GM19324 (cell line): ENCODE measurements around the gene PARD3B.

Experiments
- ATAC-seq: cut with Tn5 transposase; IDR thresholded peaks from one replicate; pipeline ENCODE4 v1.9.1; 2021; ENCODE audit warnings: mild to moderate bottlenecking, moderate library complexity; ENCODE audit not compliant: unreplicated experiment, low FRiP score

PARD3B gene

GRCh38 chr2:205510345-205510744 lies 965.1 kb downstream of the PARD3B start:
- no peak for ATAC-seq

DNA sequence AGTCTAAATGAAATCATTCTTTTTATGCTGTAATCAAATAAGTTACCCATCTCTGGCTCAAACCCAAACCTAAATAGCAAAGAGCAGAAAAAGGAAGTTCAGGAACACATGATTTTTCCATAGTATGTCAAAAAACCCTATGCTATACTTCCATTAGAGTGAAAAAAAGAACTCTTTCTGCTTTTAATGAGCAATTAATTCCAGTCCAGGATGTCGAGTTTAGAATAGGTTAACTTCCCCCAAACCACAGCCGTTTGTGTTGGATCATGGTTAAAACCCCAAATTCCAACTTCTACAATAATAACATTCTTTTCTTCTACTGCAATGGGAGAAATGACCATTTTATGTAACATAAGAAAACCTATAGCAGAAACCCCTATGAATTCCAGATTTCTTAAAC lies 965.9 kb downstream of the PARD3B start:
- no peak for ATAC-seq

DNA sequence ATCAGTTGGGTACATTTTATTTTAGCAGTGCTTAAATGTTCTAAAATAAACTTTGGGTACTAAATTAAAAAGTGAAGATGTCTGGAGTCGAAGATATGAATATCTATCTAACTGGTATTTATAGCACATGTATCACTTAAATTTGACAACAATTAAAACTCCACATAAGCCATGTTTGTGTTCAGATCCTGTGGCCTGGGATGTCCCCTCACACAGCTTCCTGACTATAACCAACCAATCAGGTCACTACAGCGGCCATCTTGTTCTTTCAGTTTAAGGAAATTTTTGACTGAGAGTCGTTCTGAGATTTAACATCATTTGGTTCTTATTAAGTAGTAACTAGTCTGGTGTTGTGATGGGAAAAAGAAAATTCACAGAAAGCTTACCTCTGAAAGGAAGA lies 966.4 kb downstream of the PARD3B start:
- no peak for ATAC-seq

- ATAC-seq, result no peak
Measured at GRCh38 chr2:205520311-205520710, 975.0 kb downstream of the PARD3B start.

GRCh38 chr2:205524656-205525055 lies 979.4 kb downstream of the PARD3B start:
- no peak for ATAC-seq

- ATAC-seq, result no peak
Measured at GRCh38 chr2:205527801-205528200, 982.5 kb downstream of the PARD3B start.

DNA sequence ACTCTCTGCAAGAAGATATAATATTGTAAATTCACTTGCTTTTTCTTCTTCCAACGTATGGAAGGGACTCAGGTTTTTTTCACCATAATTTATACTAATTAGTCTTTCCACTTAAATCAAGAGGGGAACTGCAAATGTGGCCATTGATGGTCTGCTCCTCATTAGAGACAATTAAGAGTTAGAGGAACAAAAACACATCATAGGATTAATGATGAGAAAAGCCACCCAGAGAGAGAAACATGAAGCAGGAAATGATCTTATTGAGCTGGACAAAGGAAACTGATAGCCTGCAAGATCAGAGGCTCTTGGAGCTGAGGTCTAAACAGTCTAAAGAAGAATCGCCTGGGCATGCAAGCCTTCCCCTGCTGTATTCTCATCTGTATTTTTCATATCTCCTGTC lies 985.8 kb downstream of the PARD3B start:
- no peak for ATAC-seq

DNA sequence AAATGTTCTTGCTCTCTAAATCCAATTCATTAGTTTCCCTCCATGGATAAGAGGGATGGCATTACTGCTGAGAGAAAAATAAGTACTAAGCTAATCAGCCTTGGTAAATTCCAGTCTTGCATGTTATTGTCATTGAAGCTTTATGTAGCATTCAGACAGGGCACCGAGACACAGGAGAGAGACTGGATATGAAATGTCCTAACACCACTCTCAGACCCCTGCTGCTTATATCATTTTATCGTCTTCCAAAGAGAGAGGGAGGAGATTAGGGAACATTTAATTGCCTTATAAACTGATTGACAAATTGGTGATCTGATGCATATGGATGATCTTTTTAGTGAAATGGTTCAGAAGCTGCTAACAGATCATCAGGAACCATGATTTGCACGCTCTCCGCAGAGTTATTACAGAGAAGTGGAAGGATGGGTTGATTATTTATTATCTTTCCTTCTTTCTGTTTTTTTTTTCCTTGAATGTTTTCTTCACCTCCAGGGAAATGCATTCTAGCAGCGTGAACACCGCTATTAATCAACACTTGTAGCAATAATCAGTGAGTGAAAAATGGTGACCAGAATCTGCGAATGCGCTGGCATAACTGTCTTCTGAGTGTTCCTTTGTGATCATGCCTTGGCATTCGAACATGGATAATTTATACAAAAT lies 986.3 kb downstream of the PARD3B start:
- ATAC-seq, result no peak

GRCh38 chr2:205535001-205535400 lies 989.7 kb downstream of the PARD3B start:
- ATAC-seq, result no peak

DNA sequence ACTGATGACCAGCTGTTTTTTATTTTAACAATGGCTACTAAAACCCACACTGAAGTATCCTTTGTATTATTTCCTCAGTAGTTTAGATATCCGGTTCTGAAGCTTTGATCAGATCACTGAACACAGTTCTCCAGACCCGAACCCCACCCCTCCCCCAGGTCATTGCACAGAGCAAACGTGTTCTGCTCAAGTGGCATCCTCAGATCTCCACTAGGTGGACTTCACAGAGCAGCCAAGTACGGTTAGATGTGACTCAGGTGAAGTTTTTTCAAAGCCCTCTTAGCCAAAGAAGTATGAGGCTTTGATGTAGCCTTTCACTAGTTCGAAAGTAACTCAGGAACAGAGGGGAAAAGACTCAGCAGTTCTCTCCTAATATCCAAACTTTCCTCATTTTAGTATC lies 994.3 kb downstream of the PARD3B start:
- ATAC-seq, result no peak

DNA sequence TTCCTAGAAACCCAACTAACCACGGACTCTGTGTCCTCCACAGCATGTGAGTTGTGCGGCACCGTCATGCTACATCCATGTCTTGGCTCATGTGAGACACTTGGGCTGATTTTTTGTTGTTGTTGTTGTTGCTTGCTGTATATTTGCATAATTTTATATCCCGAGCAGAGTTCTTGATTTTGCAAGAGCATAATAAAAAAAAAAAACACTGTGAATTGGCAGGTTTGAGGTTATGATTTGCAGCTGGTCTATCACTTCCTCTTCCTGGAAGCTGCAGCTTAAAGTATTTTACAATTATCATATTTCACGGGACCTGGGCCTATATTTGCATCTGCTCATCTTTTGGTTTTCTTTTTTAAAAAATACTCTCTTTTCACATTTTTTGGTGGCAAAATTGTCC lies 994.8 kb downstream of the PARD3B start:
- no peak for ATAC-seq

DNA sequence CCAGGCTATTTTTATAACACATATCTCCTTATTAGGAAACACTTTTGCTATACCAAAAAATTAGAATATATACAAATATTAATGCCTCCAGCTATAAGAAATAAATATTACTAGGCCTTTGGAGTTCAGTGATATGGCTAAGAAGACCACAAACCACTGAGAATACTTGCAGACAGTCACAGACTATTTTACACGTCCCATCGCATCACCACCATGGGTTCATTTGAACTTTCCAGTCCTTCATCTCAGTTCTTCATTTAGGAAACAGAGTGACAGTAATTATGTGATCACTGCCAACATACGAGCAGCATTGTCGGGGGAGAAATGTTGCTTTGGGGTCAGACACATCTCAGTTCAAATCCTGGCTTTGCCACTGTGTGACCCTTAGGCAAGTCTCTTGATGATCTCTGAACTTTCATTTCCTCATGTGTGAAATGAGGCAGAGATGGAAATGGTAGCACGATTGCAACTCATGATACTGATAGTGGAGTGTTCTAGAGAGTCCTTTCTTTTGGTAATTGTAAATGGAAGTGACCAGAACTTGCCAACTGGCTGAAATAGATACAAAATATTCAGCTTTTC lies 998.1 kb downstream of the PARD3B start:
- ATAC-seq, result no peak

GRCh38 chr2:205543937-205544702 lies 998.8 kb downstream of the PARD3B start:
- no peak for ATAC-seq

GRCh38 chr2:205545971-205546816 lies 1000.9 kb downstream of the PARD3B start:
- ATAC-seq, result no peak

- no peak for ATAC-seq
Measured at GRCh38 chr2:205555566-205556230, 1010.4 kb downstream of the PARD3B start.

- no peak for ATAC-seq
Measured at GRCh38 chr2:205556357-205556756, 1011.1 kb downstream of the PARD3B start.

DNA sequence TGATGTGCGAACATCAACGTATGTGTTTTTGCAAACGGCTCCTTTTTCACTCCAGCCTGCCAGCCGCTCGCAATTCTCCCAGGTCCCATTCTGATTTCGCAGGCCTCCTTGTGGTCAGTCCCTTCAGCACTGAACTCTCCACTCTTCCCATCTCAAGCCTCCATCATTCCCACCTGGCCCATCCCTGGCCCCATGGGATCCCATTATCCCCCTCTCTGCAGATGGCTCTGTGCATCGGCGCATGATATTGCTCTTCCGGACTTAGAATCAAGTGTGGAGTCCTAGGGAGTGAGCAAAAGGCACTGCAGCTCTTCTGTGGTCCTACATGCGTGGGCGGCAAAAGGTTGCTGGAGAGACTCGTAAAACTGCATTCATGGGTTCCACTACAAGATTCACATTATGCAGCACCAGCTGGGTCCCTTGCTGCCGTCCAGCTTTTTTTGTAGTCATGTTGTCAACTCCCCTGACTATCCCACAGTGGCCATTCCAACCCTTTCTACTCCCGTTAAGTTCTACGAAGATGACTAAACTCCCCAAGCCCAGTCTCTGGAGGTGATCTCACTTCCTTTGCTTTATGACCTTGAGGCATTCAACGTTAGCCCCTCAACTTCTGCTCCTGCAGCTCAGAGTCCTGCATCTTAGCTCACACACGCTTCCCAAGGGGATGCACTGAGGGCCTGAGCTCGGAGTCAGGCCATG lies 1011.7 kb downstream of the PARD3B start:
- no peak for ATAC-seq

- ATAC-seq, result no peak
Measured at GRCh38 chr2:205557873-205558272, 1012.6 kb downstream of the PARD3B start.

DNA sequence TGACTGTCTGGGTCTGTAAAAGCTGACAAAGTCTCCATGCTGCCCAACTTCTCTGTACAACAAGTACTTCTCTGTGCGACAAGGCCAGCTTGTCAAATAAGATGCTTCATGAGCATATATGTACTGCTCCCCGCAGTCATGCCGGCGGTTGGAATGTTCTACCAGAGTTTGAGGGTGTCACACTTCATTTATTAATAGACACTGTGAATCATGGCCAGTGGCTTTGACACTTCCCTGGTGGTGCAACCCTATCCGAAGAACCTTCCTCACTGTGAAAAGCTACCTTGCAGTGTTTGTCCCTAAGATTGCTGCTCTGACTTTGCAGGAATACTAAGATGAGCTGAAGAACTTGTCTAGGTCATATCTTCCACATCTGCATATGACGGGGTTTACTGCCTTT lies 1016.2 kb downstream of the PARD3B start:
- no peak for ATAC-seq

DNA sequence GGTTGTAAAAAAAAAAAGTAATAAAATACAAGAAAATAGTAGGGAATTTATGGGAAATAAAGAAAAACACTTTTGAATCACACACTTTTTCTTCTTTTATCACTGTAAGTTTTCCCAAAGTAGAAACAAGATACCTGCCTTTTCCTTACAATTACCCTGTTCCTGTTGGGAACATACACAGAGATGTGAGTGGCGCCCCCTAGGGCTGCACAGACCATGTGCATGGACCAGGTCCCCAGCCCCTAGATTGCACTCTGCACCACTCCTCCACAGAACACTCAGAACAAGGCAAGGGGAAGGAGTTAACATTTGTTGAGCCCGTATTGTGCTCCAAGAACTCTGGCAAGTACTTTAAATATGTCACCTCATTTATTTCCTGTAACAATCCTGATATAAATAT lies 1018.4 kb downstream of the PARD3B start:
- no peak for ATAC-seq
